ENCODE results near the gene MAB21L3.
"Not testable (repeated sequence)": the region's sequence is repeated elsewhere in the genome, so short reads cannot be mapped to it uniquely, and the experiment has no call there.

Gene MAB21L3

GRCh38 chr1:116131866-116132605 is 20.8 kb downstream of the MAB21L3 start:
- DNase-seq (ENCODE audit: low read depth): no peak
- no peak overlapping the region for H3K4me3 ChIP-seq (ENCODE audit: low read length)
- no peak for TF ChIP-seq CTCF (conservative IDR thresholded peaks at IDR 0.05; ENCODE audit: low read depth, low read length)

GRCh38 chr1:116133696-116134475 is 22.7 kb downstream of the MAB21L3 start:
- H3K4me3 ChIP-seq (ENCODE audit: low read length): no peak overlapping the region
- TF ChIP-seq CTCF (conservative IDR thresholded peaks at IDR 0.05; ENCODE audit: low read depth, low read length): peak; percentile 43
- no peak for DNase-seq (ENCODE audit: low read depth)

- TF ChIP-seq CTCF (conservative IDR thresholded peaks at IDR 0.05; ENCODE audit: low read depth, low read length): no peak
- H3K4me3 ChIP-seq (ENCODE audit: low read length): no peak overlapping the region
- no peak for DNase-seq (ENCODE audit: low read depth)
Measured at GRCh38 chr1:116134476-116134773, 23.2 kb downstream of the MAB21L3 start.

GRCh38 chr1:116138277-116138792 is 27.1 kb downstream of the MAB21L3 start:
- no peak for DNase-seq (ENCODE audit: low read depth)
- TF ChIP-seq CTCF (conservative IDR thresholded peaks at IDR 0.05; ENCODE audit: low read depth, low read length): no peak
- no peak overlapping the region for H3K4me3 ChIP-seq (ENCODE audit: low read length)

- TF ChIP-seq CTCF (conservative IDR thresholded peaks at IDR 0.05; ENCODE audit: low read depth, low read length): no peak
- H3K4me3 ChIP-seq (ENCODE audit: low read length): no peak overlapping the region
- DNase-seq (ENCODE audit: low read depth): no peak
Measured at GRCh38 chr1:116139592-116140134, 28.5 kb downstream of the MAB21L3 start.

GRCh38 chr1:116144151-116144550 is 33.0 kb downstream of the MAB21L3 start:
- no peak overlapping the region for H3K4me3 ChIP-seq (ENCODE audit: low read length)
- DNase-seq (ENCODE audit: low read depth): no peak
- TF ChIP-seq CTCF (conservative IDR thresholded peaks at IDR 0.05; ENCODE audit: low read depth, low read length): no peak

- H3K4me3 ChIP-seq (ENCODE audit: low read length); DNase-seq (ENCODE audit: low read depth): not testable (repeated sequence)
Measured at GRCh38 chr1:116146447-116147113, 35.4 kb downstream of the MAB21L3 start.
